GM19452 (cell line): ENCODE measurements around the gene AFG1L.
"Not testable (repeated sequence)": the region's sequence is repeated elsewhere in the genome, so short reads cannot be mapped to it uniquely, and the experiment has no call there.

ENCODE experiments used
- ATAC-seq: cut with Tn5 transposase; IDR thresholded peaks from one replicate; pipeline ENCODE4 v1.9.1; 2021; ENCODE audit not compliant: unreplicated experiment

AFG1L gene

DNA sequence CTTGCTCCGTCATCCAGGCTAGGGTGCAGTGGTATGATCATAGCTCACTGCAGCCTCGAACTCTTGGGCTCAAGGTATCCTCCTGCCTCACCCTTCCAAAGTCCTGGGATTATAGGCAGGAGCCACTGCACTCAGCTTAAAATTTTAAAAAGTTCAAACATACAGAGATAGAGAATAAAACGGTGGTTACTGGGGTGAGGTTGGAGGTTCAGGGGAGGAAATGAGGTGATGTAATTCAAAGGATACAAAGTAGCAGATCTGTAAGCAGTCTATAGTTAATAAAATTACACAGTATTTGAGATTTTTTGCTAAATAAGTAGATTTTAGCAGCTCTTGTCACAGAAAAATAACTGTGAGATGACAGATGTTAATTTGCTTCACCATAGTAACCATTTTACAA lies 7.5 kb upstream of the AFG1L start:
- no peak for ATAC-seq

DNA sequence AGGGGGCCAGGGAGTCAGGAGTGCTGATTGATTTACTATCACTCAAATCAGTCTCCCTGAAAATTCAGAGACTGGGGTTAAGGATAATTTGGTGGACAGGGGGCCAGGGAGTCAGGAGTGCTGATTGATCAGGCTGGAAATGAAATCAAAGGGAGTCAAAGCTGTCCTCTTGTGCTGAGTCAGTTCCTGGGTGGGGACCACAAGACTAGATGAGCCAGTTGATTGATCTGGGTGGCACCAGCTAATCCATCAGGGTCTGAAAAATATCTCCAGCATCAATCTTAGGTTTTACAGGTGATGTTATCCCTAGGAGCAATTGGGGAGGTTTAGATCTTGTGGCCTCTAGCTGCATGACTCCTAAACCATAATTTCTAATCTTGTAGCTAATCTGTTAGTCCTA lies 6.1 kb upstream of the AFG1L start:
- ATAC-seq = no peak

DNA sequence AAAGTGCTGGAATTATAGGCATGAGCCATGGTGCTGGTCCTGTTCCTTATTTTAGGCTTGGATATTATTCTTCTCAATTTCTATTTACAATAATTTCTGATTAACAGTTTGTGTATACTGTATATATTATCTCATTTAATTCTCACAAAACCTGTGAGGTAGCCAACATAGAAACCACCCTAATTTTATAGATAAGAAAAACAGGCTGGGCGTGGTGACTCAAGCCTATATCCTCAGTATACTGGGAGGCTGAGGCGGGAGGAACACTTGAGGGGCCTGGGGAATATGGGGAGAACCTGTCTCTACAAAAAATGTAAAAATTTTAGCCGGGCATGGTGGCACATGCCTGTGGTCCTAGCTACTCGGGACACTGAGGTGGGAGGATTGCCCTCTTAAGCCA lies 3.8 kb upstream of the AFG1L start:
- no peak for ATAC-seq

DNA sequence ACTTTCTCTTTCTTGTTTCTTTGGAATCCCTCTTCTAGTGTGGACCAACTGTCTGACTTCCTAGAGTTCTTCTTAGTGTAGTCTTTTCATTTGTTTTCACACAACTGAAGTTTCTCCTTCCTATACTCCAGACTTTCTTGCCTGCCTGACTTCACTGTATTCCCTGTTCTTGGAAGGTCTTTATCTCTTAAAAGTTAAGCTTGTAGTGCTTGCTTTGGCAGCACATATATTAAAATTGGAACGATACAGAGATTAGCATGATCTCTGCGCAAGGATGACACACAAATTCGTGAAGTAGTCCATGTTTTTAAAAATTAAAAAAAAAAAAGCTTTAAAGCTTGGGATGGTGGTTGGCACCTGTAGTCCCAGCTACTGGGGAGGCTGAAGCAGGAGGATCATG lies 2.3 kb upstream of the AFG1L start:
- ATAC-seq = not testable (repeated sequence)

DNA sequence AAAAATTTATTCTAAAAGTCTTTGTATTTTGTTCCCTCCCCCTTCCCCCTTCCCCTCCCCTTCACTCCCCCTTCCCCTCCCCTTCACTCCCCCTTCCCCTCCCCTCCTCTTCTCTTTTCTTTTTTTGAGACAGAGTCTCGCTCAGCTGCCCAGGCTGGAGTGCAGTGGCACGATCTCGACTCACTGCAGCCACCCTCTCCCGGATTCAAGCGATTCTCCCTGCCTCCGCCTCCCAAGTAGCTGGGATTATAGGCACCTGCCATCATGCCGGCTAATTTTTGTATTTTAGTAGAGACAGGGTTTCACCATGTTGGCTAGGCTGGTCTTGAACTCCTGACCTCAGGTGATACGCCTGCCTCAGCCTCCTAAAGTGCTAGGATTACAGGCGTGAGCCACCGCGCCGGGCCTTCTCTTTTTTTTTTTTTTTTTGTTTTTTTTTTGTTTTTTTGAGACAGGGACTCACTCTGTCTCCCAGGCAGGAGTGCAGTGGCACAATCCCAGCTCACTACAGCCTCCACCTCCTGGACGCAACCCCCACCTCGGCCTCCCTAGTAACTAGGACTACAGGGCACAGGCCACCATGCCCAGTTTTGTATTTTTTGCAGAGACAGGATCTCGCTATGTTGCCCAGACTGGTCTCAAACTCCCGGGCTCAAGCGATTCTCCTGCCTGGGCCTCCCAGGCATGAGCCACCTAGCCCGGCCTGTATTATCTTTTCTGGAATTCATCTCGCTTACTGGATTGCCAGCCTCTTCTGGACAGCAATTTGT lies 1.1 kb upstream of the AFG1L start:
- no peak for ATAC-seq

DNA sequence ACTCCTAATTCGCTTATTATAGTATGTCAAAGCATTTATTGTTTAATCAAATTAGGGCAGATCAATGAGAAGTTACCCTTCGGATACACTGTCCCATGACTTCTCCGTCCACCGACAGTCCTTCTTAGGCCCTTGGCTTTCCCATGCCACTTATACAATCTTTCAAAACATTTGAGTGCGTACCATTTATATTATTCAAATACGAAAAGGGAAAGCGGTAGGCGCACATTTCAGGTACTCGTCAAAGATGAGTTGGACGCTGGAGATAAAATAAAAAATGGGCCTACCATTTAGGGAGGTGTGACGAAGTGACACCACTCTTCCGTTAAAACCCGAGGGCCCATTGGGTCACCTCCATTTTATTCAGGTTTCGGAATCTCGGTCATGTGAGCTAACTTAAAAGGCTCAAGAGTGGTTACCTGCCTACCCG lies 542 bp upstream of the AFG1L start:
- peak; percentile 17 for ATAC-seq

DNA sequence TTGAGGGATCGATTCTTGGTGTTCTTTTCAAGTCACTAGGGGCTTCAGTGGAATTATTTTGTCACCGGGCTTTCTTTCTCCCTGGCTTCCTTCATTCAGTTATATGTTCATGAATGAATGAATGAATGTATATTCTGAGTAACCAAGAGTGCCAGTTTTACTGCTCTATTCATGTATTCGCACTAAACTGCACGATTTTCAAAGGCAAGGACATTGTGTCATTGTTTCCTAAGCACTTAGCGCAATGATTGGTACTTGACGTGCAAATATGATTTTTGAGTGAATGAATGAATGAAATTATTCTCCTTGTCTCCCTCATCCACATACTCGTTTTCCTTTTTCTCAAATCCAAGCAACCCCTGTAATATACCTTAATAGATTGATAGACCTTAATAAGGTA lies 822 bp downstream of the AFG1L start:
- no peak for ATAC-seq

DNA sequence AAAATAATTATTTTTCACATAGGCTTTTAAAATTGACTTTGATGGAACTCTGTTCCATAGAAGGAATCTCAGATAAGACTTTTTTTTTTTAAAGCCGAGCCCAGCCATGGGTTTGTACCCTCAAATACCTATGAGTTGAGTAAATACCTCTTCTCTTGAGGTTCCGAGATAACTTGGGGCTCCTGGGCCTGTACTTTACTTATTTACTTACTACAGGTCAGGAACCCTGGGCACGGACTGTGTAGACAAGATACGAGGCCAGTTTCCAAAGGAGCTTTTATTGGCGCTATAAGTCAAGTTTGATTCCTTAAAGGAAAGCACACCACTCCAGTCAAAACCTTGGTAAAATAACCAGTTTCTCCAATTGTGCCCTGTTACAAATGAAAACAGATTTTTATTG lies 7.5 kb downstream of the AFG1L start:
- no peak for ATAC-seq

DNA sequence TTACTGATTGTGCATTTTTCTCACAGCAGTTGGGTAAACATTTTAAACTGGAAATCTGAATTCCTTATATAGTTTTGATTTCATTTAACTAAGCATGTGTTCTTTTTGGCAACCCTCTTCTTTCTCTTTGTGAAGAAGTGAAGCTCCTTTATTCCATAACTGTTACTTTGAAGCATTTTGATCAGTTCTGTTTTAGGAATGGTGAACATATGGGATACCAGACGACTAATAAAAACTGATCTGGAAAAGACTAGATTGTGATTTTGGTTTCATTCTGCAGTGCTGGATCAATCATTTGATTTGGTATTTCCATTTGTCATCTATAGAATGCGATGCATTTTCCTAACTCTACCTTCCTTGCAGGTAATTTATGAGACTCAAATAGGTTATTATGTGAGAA lies 9.8 kb downstream of the AFG1L start:
- no peak for ATAC-seq

DNA sequence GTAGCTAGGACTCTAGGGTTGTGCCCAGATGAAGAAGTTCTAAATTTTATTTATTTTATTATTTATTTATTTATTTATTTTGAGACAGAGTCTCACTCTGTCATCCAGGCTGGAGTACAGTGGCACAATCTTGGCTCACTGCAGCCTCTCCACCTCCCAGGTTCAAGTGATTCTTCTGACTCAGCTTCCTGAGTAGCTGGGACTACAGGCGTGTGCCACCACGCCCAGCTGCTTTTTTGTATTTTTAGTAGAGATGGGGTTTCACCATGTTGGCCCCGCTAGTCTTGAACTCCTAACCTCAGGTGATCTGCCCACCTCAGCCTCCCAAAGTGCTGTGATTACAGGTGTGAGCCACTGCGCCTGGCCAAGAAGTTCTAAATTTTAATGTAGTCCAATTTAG lies 13.8 kb downstream of the AFG1L start:
- ATAC-seq = not testable (repeated sequence)

DNA sequence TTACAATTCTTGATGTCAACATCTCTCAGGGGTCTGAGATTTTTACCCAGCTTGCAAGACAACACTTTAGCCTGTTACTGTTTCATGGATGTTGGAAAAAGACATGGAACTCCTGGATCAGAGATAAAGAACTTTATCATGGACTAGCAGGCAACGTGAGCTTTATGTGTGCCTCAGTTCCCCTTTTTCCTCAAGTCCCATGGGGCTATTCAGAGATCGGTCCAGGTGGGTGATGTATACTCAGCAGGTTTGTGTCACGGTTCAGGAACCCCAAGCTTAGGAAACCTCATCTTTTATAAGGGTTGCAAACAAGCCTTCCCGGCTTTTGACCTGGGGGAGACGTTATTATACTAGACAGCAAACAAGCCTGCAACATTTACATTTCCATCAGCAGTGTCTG lies 15.0 kb downstream of the AFG1L start:
- no peak for ATAC-seq

DNA sequence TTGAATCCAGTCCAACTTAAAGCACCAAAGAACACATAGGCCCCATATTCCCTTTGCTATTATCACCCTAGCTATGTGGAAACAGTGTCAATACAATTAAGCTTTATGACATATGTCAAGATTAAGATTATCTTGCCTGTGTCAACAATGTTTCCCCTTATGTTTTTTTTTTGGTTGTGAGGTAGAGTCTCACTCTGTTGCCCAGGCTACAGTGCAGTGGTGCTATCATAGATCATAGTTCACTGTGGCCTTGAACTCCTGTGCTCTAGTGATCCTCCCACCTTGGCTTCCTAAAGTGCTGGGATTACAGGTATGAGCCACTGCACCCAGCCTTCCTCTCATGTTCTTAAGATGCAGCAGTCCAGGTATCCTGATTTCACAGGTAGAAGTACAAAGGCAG lies 17.8 kb downstream of the AFG1L start:
- no peak for ATAC-seq

DNA sequence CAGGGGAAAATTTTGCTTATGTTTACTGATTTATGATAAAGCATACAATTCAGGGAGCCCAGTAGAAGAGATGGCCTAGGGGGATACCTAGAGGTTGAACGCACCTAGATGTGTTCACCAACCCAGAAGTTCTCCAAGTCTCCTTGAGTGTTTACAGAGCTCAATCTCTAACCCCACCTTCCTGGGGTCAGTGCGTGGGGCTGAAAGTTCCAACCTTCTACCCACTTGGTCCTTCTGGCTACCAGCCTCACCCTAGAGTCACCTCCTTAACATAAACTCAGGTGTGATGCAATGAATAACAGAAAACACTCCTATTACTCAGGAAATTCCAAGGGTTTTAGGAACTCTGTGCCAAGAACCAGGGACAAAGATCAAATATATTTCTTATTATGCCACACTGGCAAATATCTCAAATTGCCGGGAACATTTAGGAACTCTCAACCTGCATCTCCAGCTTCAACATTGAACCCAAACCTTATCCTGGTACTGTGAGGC lies 26.4 kb downstream of the AFG1L start:
- ATAC-seq = no peak

DNA sequence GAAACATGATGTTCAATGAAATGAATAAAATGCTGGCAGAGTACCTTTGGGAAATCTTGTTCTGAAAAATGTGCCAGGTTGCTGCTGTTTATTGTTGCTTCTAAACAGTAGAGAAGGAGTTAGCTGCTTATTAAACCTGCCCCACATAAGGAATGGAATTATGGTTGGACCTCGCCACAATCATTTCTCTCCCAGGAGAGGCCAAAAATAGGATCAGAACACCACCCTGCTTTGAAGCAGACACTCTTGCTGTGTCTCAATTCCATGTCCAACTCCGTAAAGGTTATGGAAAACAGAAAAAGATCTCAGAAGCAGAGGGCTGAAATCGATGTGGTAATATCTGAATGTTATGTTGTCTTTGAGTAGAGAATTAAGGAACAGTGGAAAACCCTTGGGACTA lies 27.9 kb downstream of the AFG1L start:
- ATAC-seq = no peak

DNA sequence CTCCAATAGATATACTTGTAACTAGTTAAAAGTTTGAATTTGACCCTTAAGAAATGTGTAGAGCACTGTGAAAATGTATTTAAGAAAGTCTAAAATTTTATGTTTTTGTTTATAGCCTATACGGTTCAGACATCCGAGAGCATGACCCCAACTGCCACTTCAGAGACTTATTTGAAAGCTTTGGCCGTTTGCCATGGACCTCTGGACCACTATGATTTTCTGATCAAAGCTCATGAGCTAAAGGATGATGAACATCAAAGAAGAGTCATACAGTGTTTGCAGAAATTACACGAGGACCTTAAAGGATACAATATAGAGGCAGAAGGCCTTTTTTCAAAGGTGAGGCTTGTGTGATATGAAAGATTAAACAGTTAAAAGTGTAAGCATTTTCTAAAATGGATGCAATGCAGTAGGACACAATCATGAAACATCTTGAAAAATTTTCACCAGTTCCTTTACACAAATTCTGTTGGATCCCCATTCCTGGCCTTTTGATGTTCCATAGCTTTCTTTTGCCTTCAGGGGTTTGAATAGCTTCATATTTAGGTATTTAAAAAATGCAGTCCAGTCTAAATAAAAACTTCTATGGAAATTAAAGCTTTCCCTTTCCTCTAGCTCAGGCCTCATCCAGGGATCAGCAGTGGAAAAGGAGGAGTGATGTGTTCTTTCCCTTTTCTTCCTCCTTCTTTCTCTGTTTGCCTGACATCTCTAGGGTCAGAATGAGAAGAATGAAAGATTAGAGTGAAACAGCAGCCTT lies 29.0 kb downstream of the AFG1L start:
- ATAC-seq = no peak

DNA sequence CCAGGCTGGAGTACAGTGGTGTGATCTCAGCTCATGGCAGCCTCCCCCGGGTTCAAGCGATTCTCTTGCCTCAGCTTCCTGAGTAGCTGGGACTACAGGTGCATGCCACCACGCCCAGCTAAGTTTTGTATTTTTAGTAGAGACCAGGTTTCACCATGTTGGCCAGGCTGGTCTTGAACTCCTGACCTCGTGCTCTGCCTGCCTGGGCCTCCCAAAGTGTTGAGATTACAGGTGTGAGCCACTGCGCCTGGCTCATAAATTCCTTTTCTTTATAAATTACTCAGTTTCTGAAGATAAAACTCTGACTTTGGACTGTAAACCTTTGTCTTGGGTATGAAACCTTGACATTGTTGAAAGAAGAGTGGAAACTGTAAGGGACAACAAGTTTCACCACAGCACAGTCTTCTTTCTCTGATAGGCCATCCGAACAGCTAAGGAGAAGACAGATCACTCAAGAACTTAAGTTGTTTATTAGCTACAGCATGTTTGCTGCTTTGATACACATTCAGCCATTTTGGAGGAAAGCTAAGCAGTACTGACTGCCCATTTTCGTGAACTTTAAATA lies 35.4 kb downstream of the AFG1L start:
- ATAC-seq = not testable (repeated sequence)

DNA sequence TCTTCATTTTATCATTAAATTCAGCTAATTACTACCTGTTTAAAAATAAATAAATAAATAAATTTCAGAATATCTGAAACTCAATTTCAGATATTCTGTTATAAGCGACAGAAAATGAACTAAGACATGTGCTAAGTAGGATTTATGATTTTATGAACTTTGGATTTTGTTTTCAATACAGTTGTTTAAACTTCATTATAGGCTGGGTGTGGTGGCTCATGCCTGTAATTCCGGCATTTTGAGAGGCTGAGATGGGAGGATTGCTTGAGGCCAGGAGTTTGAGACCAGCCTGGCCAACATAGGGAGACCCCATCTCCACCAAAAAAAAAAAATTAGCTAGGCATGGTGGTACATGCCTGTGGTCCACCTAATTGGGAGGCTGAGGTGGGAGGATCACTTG lies 36.0 kb downstream of the AFG1L start:
- ATAC-seq = no peak

DNA sequence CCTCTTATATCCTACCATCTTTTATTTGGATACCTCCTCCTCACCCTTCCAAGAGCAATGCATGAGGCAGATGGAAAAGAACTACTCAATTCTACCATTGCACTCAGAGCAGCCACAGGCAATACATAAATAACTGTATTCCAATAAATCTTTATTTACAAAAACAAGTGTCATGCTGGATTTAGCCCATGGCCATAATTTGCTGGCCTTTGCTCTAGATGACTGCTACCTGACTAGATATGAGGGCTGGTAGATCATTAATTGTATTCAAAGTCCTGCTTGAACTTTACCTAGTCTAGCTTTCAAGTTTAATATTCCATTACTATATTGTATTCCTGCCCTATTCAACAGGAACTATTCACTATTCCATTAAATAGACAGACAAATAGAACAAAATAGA lies 37.1 kb downstream of the AFG1L start:
- ATAC-seq = no peak

DNA sequence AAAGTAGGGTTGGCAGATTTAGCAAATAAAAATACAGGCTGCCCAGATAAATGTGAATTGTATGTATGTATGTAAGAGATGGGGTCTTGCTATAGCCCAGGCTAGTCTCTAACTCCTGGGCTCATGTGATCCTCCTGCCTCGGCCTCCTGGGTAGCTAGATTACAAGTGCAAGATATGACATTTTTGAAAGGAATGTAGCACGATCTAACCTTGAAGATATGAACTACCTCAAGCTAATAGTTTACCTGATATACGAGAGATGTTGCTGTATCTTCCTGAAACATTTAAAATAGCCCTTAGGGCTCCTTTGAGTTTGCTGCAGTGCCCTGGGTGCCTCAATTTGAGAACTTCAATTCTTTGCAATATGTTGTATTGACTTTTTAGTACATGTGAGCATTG lies 42.1 kb downstream of the AFG1L start:
- no peak for ATAC-seq

DNA sequence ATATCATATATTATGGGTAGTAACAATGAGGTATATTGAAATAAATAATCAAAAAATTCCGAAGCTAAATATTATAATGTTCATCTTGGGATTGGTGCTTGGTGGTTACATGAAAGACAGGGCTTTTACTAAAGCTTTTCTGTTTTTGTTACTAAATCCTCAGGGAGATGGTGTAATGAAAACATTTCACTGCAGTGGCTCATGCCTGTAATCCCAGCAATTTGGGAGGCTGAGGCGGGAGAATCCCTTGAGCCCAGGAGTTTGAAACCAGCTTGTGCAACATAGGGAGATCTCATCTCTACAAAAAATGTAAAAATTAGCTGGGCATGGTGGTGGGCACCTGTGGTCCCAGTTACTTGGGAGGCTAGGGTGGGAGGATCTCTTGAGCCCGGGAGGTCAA lies 42.9 kb downstream of the AFG1L start:
- no peak for ATAC-seq

DNA sequence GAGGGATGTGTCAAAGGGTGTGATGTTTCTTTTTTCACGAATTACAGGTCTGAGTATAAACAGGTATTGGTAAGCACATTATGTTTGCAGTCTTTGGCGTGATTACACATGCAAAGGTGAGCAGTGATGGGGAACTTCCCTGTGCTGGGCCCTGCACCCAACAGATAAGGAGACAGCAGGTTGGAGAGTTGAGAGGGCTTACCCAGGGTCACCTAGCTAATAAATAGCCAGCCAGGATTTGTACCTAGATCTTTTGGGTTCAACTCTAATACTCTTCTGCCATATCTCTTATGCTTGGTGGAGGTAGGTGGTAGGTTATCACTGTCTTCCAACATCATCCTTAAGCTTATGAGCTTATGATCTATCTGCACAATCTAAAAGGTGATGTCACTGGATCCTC lies 46.5 kb downstream of the AFG1L start:
- ATAC-seq = no peak

DNA sequence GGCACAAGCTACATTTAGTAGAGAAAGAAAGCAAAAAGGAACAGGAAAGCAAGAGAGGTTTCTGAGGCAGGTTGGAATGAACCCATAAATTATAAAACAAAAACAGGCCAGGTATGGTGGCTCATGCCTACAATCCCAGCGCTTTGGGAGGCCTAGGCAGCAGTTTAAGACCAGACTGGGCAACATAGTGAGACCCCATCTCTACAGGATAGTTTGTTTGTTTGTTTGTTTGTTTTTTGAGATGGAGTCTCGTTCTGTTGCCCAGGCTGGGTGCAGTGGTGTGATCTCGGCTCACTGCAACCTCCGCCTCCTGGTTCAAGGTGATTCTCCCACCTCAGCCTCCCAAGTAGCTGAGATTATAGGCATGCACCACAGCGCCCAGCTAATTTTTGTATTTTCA lies 49.0 kb downstream of the AFG1L start:
- ATAC-seq = no peak
